Chondrocyte (in vitro differentiated cells): Measurements from ENCODE around the gene LRP4. TPM values are rescaled to one million over a fixed set of nuclear protein-coding genes. Genes with fewer than 3 reads are reported as not detected.
A peak's percentile ranks its signal among the peaks of the same experiment; 100 is the strongest.
"Not testable (repeated sequence)": the region's sequence is repeated elsewhere in the genome, so short reads cannot be mapped to it uniquely, and the experiment has no call there.

Experiments used
- DNase-seq: peaks from one replicate; pipeline ENCODE4 v3.0.0; 2021; ENCODE audit warnings: mixed read lengths, low spot score
- H3K27ac Mint-ChIP-seq: one replicate; pipeline ENCODE4 v1.8.0; 2021; ENCODE audit warnings: mild to moderate bottlenecking, moderate library complexity, mixed read lengths; ENCODE audit not compliant: unreplicated experiment
- H3K27me3 Mint-ChIP-seq: 2 replicates; pipeline ENCODE4 v1.8.0; 2021; ENCODE audit warnings: low read depth, mixed read lengths
- H3K36me3 Mint-ChIP-seq: 2 replicates; pipeline ENCODE4 v1.8.0; 2021; ENCODE audit warnings: low read depth, mixed read lengths
- H3K4me1 Mint-ChIP-seq: 2 replicates; pipeline ENCODE4 v1.8.0; 2021; ENCODE audit warnings: low read depth, mild to moderate bottlenecking, mixed read lengths
- H3K4me3 Mint-ChIP-seq: one replicate; pipeline ENCODE4 v1.8.0; 2021; ENCODE audit warnings: mild to moderate bottlenecking, moderate library complexity, mixed read lengths; ENCODE audit not compliant: unreplicated experiment
- H3K9me3 Mint-ChIP-seq: 2 replicates; pipeline ENCODE4 v1.8.0; 2021; ENCODE audit warnings: low read depth, mixed read lengths
- CTCF ChIP-seq: fragments of 200-600 bp; sonication (generic); IDR thresholded peaks from 2 replicates; pipeline ENCODE4 v1.5.0; 2021; ENCODE audit warnings: antibody characterized with exemption, mild to moderate bottlenecking, moderate library complexity
- long read RNA-seq: library from polyadenylated mRNA; stranded (forward); transcript quantifications from one replicate; pipeline ENCODE4 v2.0.0, GENCODE V29; 2021
- total RNA-seq: library from RNA; stranded (reverse); gene quantifications from 3 replicates; pipeline ENCODE4 v1.2.1, GENCODE V29; 2021

Gene LRP4
- total RNA-seq, result 7.0 to 14.8 TPM (median 7.1 TPM) in 3 replicates
- long read RNA-seq, full-length matches to known transcripts, result 3 of 5 reads
- long read RNA-seq, partial matches to known transcripts, result 2 of 5 reads
- long read RNA-seq, other reads (novel, unspliced or antisense), result 0 of 5 reads

GRCh38 chr11:46918083-46918787 is at the start of gene LRP4:
Gene LRP4, minus strand, starts transcription at chr11:46918550. Its CDS starts 171 bp downstream, at chr11:46918379.
- Mint-ChIP-seq H3K36me3 (no peaks in the 10 kb centered on the region), H3K4me3 (peak within 1 kb of the TSS; percentile 80), H3K27ac (peak within 1 kb of the TSS; percentile 45), H3K4me1 (peaks cover 63% of the 10 kb centered on the region), H3K27me3 (no peaks in the 10 kb centered on the region), H3K9me3 (no peaks in the 10 kb centered on the region)
- no peak for DNase-seq
- peak; percentile 42 for TF ChIP-seq CTCF

GRCh38 chr11:46967962-46968361 is 49.6 kb upstream of the LRP4 start:
- H3K4me3 Mint-ChIP-seq, result no peak overlapping the region
- H3K36me3 Mint-ChIP-seq, result no peaks in the 10 kb centered on the region
- H3K4me1 Mint-ChIP-seq, result no peaks in the 10 kb centered on the region
- no peak overlapping the region for H3K27ac Mint-ChIP-seq
- no peaks in the 10 kb centered on the region for H3K9me3 Mint-ChIP-seq
- no peak for TF ChIP-seq CTCF
- no peaks in the 10 kb centered on the region for H3K27me3 Mint-ChIP-seq
- no peak for DNase-seq

- TF ChIP-seq CTCF, result no peak
- Mint-ChIP-seq H3K4me1 (no peaks in the 10 kb centered on the region), H3K27ac (no peak overlapping the region)
Measured at GRCh38 chr11:46966773-46967172, 48.4 kb upstream of the LRP4 start.

GRCh38 chr11:46963844-46964243 is 45.5 kb upstream of the LRP4 start:
- Mint-ChIP-seq H3K4me3 (no peak overlapping the region), H3K36me3 (peaks cover 5% of the 10 kb centered on the region)

More at GRCh38 chr11:46966773-46967172, 48.4 kb upstream of the LRP4 start:
- no peaks in the 10 kb centered on the region for H3K9me3 Mint-ChIP-seq
- no peaks in the 10 kb centered on the region for H3K36me3 Mint-ChIP-seq
- no peaks in the 10 kb centered on the region for H3K27me3 Mint-ChIP-seq
- DNase-seq, result no peak
- no peak overlapping the region for H3K4me3 Mint-ChIP-seq

GRCh38 chr11:46961886-46962285 is 43.5 kb upstream of the LRP4 start:
- H3K27ac Mint-ChIP-seq, H3K4me3 Mint-ChIP-seq: not testable (repeated sequence)

More at GRCh38 chr11:46963844-46964243, 45.5 kb upstream of the LRP4 start:
- Mint-ChIP-seq H3K9me3 (peaks cover 10% of the 10 kb centered on the region), H3K27ac (no peak overlapping the region), H3K4me1 (no peaks in the 10 kb centered on the region), H3K27me3 (no peaks in the 10 kb centered on the region)
- no peak for DNase-seq
- no peak for TF ChIP-seq CTCF

More at GRCh38 chr11:46961886-46962285, 43.5 kb upstream of the LRP4 start:
- H3K9me3 Mint-ChIP-seq, result peaks cover 14% of the 10 kb centered on the region
- H3K36me3 Mint-ChIP-seq, H3K4me1 Mint-ChIP-seq, DNase-seq, H3K27me3 Mint-ChIP-seq: not testable (repeated sequence)
